GM12865 (cell line): ENCODE results near the gene RBM33.

Source experiments
- DNase-seq: peaks from one replicate; pipeline ENCODE4 v3.0.0; 2010; ENCODE audit warnings: low read depth
- H3K4me3 ChIP-seq: 2 replicates; pipeline ENCODE4 v1.5.1; 2011; ENCODE audit warnings: mild to moderate bottlenecking, low read depth, low read length, control low read depth
- TF ChIP-seq, protein P1 (sequence below): IDR thresholded peaks from 2 replicates; pipeline ENCODE4 v1.5.1; 2011; ENCODE audit warnings: low read length, control low read depth, low read depth, inconsistent platforms; ENCODE audit not compliant: insufficient read depth; ENCODE audit errors: missing control alignments

Gene RBM33

DNA sequence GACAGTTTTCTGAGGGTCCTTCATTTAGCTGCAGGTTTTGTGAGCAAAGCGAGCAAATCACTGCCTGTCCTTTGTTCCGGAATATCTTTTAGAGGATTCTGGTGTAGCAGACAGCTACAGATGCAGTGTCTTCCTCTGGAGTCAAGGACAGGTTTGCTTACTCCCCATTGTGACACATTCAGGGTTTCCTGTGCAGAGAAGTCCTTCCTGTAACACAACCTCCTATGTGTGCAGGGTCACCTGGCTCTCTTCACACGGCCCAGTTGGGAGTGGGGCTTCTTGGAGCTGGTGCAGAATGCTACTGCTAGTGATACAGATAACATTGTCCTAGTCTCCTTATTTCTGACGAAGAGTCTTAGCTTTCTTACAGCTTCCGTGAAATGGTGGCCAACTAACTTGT lies 47.9 kb downstream of the RBM33 start:
- H3K4me3 ChIP-seq = no peak overlapping the region
- TF ChIP-seq, protein P1, sequence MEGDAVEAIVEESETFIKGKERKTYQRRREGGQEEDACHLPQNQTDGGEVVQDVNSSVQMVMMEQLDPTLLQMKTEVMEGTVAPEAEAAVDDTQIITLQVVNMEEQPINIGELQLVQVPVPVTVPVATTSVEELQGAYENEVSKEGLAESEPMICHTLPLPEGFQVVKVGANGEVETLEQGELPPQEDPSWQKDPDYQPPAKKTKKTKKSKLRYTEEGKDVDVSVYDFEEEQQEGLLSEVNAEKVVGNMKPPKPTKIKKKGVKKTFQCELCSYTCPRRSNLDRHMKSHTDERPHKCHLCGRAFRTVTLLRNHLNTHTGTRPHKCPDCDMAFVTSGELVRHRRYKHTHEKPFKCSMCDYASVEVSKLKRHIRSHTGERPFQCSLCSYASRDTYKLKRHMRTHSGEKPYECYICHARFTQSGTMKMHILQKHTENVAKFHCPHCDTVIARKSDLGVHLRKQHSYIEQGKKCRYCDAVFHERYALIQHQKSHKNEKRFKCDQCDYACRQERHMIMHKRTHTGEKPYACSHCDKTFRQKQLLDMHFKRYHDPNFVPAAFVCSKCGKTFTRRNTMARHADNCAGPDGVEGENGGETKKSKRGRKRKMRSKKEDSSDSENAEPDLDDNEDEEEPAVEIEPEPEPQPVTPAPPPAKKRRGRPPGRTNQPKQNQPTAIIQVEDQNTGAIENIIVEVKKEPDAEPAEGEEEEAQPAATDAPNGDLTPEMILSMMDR = no peak
- DNase-seq = peak; percentile 24

DNA sequence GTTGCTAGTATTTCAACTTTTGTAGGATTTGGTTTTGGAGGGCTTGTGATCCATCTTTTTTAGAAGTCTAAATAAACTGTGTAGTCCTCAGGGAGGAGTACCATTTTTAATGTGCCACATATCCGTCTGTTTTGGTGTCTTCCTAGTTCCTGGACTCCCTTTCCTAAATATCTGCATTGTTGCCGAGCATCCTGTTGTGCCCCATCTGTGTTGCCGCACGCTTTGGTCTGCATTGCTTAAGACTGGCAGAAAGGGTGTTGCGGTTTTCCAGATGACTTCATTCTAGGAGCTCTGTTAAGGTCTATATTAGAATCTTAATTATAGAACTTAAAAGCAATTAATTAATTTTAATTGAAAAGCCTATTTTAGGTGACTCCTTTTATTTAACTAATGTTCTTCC lies 49.4 kb downstream of the RBM33 start:
- DNase-seq = no peak
- H3K4me3 ChIP-seq = no peak overlapping the region
- TF ChIP-seq, protein P1 = no peak

DNA sequence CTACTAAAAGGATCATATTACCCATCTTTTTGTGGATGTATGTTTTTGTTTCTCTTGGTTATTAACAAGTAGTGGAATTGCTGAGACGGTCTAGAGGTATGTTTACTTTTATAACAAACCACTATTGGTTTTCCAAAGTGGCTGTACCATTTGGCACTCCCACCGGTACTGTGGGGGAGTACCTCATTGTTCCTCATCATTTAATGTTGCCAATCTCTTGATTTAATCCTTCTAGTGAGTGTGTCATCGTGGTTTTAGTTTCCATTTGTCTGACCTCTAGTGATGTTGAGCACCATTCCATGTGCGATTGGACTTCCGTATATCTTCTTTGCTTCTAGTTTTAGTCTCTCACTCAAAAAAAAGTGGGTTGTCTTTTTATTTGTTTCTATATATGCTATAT lies 50.4 kb downstream of the RBM33 start:
- no peak for DNase-seq

DNA sequence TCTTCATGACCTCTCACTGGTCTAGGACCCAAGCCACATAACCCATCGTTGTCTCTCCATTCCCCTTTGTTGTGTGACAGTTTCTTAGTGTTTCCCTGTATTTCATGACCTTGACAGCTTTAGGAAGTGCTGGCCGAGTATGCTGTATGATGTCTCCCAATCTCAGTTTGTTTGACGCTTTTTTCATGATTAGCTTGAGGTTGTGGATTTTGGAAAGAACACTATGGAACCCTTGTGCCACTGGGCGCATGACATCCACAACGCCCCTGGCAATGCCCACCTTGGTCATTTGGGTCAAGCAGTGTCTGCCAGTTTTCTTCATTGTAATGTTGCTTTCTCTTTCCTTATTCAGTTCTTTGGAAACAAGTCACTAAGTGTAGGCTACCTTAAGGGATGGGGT lies 52.3 kb downstream of the RBM33 start:
- TF ChIP-seq, protein P1 = no peak
- no peak overlapping the region for H3K4me3 ChIP-seq
- no peak for DNase-seq

More for the DNA sequence above, 50.4 kb downstream of the RBM33 start:
- H3K4me3 ChIP-seq = no peak overlapping the region
- TF ChIP-seq, protein P1 = no peak

DNA sequence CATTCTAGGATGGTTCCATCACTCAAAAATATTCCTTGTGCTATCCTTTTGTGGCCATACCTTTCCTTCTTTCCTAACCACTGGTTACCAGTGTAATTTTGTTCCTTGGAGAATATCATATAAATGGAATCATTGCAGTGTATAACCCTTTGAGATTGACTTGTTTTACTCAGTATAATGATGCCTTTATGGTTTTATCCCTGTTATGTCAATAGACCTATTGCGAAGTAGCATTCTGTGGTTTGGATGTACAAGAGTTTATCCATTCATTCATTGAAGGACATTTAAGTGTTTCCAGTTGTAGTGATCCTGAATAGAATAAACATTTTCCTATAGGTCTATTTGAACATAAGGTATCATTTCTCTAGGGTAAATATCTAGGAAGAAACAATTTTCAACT lies 54.2 kb downstream of the RBM33 start:
- TF ChIP-seq, protein P1 = no peak
- no peak overlapping the region for H3K4me3 ChIP-seq
- no peak for DNase-seq

DNA sequence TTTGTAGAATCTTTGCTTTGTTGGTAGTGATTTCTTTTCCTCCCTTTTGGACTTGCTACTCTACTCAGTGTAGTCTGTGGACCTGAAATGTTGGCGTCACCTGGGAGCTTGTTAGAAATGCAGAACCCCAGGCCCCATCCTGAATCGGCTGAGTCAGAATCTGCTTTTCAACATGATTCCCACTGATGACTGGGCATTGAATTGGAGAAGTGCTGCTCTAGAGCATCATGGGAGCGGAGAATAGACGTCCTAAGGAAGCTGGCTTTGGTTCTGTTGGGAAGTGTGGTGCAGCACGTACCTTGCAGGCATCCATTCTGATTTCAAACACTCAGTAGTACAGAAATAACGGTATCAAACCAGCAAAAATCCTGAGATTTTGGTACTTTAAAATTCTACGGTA lies 54.7 kb downstream of the RBM33 start:
- no peak overlapping the region for H3K4me3 ChIP-seq
- DNase-seq = no peak
- TF ChIP-seq, protein P1 = no peak

DNA sequence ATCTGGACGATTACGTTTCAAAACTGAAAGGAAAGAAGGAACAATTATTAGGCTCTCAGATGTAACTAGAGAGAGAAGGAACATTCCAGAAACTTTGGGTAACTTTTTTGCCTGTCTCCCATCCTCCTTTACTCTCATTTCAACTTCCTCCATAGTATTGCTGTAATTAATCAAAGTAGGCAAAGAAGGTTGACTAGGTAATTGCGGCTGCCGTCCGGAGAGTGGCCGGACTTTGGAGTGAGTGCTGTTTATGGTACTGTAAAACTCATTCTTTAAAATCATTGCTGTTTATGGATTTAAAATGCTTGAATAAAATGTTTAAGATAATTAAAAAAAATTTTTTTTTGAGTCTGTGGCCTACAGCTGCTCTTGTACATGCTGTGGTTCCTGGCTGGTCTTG lies 56.4 kb downstream of the RBM33 start:
- DNase-seq = no peak
- TF ChIP-seq, protein P1 = no peak
- H3K4me3 ChIP-seq = no peak overlapping the region
